Endothelial cell of umbilical vein (primary cell): Measurements from ENCODE around the gene C17orf58. TPM values are rescaled to one million over a fixed set of nuclear protein-coding genes. Genes with fewer than 3 reads are reported as not detected.

Source experiments
- BruUV-seq: library from RNA; stranded (reverse); fragments of 400-500 nt; replicated peaks from 2 replicates; lab custom pipeline; 2021; lab: Mats Ljungman, UMichigan
- CTCF ChIA-PET: fragments of 300-600, 350-600 bp; sonication (Branson Sonifier 250); formaldehyde crosslinking; loops from one replicate; lab custom pipeline; 2021; ENCODE audit warnings: antibody characterized with exemption, inconsistent platforms; lab: Charles Lee
- POLR2A ChIA-PET: fragments of 300-600, 350-600 bp; sonication (Branson Sonifier 250); formaldehyde crosslinking; loops from one replicate; lab custom pipeline; 2021; ENCODE audit warnings: antibody characterized with exemption, inconsistent platforms; lab: Charles Lee
- DNase-seq: peaks from one replicate; pipeline ENCODE4 v3.0.0-alpha.2; 2011; ENCODE audit warnings: low read depth, low spot score
- FAIRE-seq: peaks from 2 replicates; lab custom pipeline; 2011; peaks lifted over from hg19 to GRCh38; lab: Jason Lieb, UNC
- H2AFZ ChIP-seq: 2 replicates; pipeline ENCODE4 v1.6.0; 2012; ENCODE audit warnings: low read depth, low read length, control low read depth, inconsistent platforms
- H3K27ac ChIP-seq: 2 replicates; pipeline ENCODE4 v1.5.1; 2011; ENCODE audit warnings: low read depth, mild to moderate bottlenecking, control low read depth, low read length, moderate library complexity; ENCODE audit not compliant: insufficient read depth
- H3K27me3 ChIP-seq, 2 experiments: 2 replicates each; pipeline versions ENCODE4 v1.6.0 to v1.6.1; 2011; ENCODE audit warnings: low read length in 2 of 2, mixed read lengths in 1 of 2; ENCODE audit not compliant: control insufficient read depth in 2 of 2, insufficient read depth in 2 of 2
- H3K36me3 ChIP-seq, 2 experiments: 2 replicates in 1 of 2; 3 replicates in 1 of 2; pipeline ENCODE4 v1.5.1; 2011; ENCODE audit warnings: low read length in 2 of 2, mild to moderate bottlenecking in 1 of 2, moderate library complexity in 1 of 2; ENCODE audit not compliant: control insufficient read depth in 2 of 2, insufficient read depth in 2 of 2; ENCODE audit errors: extremely low read depth in 1 of 2
- H3K4me1 ChIP-seq: 3 replicates; pipeline ENCODE4 v1.5.1; 2011; ENCODE audit warnings: mild to moderate bottlenecking, low read length; ENCODE audit not compliant: control insufficient read depth, insufficient read depth; ENCODE audit errors: extremely low read depth
- H3K4me2 ChIP-seq: 2 replicates; pipeline ENCODE4 v1.6.1; 2011; ENCODE audit warnings: low read length, control low read depth, mixed read lengths; ENCODE audit not compliant: insufficient read depth
- H3K4me3 ChIP-seq, 3 experiments: fragments of 200-600 bp in 1 of 3; sonication (generic), shearing (Covaris generic) in 1 of 3; replicated peaks in 1 of 3; 2 replicates each; pipeline ENCODE4 v1.5.1; 2011 to 2016; ENCODE audit warnings: control low read depth in 3 of 3, low read length in 3 of 3, mild to moderate bottlenecking in 2 of 3, inconsistent platforms in 1 of 3, low read depth in 1 of 3, moderate library complexity in 1 of 3; ENCODE audit not compliant: insufficient read depth in 1 of 3
- H3K79me2 ChIP-seq: 2 replicates; pipeline ENCODE4 v1.6.0; 2012; ENCODE audit warnings: low read length, inconsistent platforms; ENCODE audit not compliant: control insufficient read depth, insufficient read depth
- H3K9ac ChIP-seq: replicated peaks from 2 replicates; pipeline ENCODE3; 2011; ENCODE audit warnings: low read length, control low read depth; ENCODE audit not compliant: insufficient read depth; ENCODE audit errors: extremely low read depth
- H3K9me1 ChIP-seq: replicated peaks from 3 replicates; pipeline ENCODE4 v1.6.0; 2011; ENCODE audit warnings: mild to moderate bottlenecking, low read length; ENCODE audit not compliant: control insufficient read depth, insufficient read depth; ENCODE audit errors: extremely low read depth
- H3K9me3 ChIP-seq: replicated peaks from 2 replicates; pipeline ENCODE4 v1.5.1; 2012; ENCODE audit warnings: low read length, inconsistent platforms; ENCODE audit not compliant: control insufficient read depth, insufficient read depth
- H4K20me1 ChIP-seq: replicated peaks from 2 replicates; pipeline ENCODE3; 2011; ENCODE audit warnings: mild to moderate bottlenecking, low read length; ENCODE audit not compliant: control insufficient read depth, insufficient read depth; ENCODE audit errors: extremely low read depth
- EZH2 ChIP-seq: IDR thresholded peaks from 2 replicates; pipeline ENCODE4 v1.6.1; 2012; ENCODE audit warnings: borderline replicate concordance, low read depth, mild to moderate bottlenecking, moderate library complexity, low read length, inconsistent platforms; ENCODE audit not compliant: severe bottlenecking
- FOS ChIP-seq: IDR thresholded peaks from 2 replicates; pipeline ENCODE4 v1.6.1; 2011; ENCODE audit warnings: mild to moderate bottlenecking, low read length, moderate library complexity, borderline replicate concordance; ENCODE audit not compliant: insufficient read depth
- GATA2 ChIP-seq: IDR thresholded peaks from 2 replicates; pipeline ENCODE4 v1.7.0; 2011; ENCODE audit warnings: low read depth, mild to moderate bottlenecking, moderate library complexity, mixed read lengths, low read length; ENCODE audit not compliant: insufficient read length, insufficient read depth
- JUN ChIP-seq: IDR thresholded peaks from 2 replicates; pipeline ENCODE4 v1.6.1; 2011; ENCODE audit warnings: borderline replicate concordance, low read depth; ENCODE audit not compliant: insufficient read length, insufficient read depth
- MAX ChIP-seq: IDR thresholded peaks from 2 replicates; pipeline ENCODE4 v1.6.1; 2011; ENCODE audit not compliant: insufficient read depth, insufficient read length
- MYC ChIP-seq: IDR thresholded peaks from one replicate; pipeline ENCODE4 v1.6.1; 2011; ENCODE audit warnings: mild to moderate bottlenecking, low read depth, low read length
- POLR2A ChIP-seq: IDR thresholded peaks from 2 replicates; pipeline ENCODE4 v1.6.1; 2012; ENCODE audit warnings: low read depth, mild to moderate bottlenecking, control low read depth, low read length
- POLR2AphosphoS5 ChIP-seq: IDR thresholded peaks from 2 replicates; pipeline ENCODE4 v1.6.1; 2012; ENCODE audit warnings: low read depth, mild to moderate bottlenecking, control low read depth, low read length, moderate library complexity; ENCODE audit not compliant: insufficient read depth
- dilution Hi-C: fragments of 300-500 bp; cut with MboI; formaldehyde crosslinking; loops from one replicate; pipeline ENCODE4 v1.15.0; 2019; ENCODE audit warnings: low sequenced_read_pairs; ENCODE audit not compliant: extremely low pct_ligation_motif_present
- intact Hi-C: fragments of 100-400 bp; cut with micrococcal nuclease; formaldehyde crosslinking; loops from one replicate; pipeline ENCODE4 v1.10.0; 2022
- polyA plus RNA-seq, 4 experiments: library from polyadenylated mRNA; depleted of rRNA in 3 of 4; stranded (reverse) in 3 of 4; unstranded in 1 of 4; fragments of >200 nt; gene quantifications; 2 replicates each; pipeline versions ENCODE4 v1.2.1 to v1.2.3, GENCODE V29; 2011 to 2012; ENCODE audit warnings: missing spikeins in 1 of 4
- total RNA-seq: library from RNA; stranded (reverse); gene quantifications from 2 replicates; pipeline ENCODE4 v1.2.3, GENCODE V29; 2021

C17orf58 gene
- total and polyA plus RNA-seq, 2 donors (not counting 3 experiments of a cell fraction or from before 2014, with no cell fraction given) = 24.5 to 35.5 TPM

GRCh38 chr17:67999291-67999911 lies 3.1 kb upstream of the C17orf58 start:
- Histone ChIP-seq H3K36me3 (no peaks in the 10 kb centered on the region), H4K20me1 (no peaks in the 10 kb centered on the region), H2AFZ (no peak overlapping the region), H3K27ac (no peak overlapping the region), H3K79me2 (no peaks in the 10 kb centered on the region), H3K9ac (no peak overlapping the region), H3K27me3 (no peaks in the 10 kb centered on the region), H3K4me2 (no peak overlapping the region), H3K9me3 (no peaks in the 10 kb centered on the region), H3K4me3 (no peak overlapping the region), H3K9me1 (no peaks in the 10 kb centered on the region), H3K4me1 (peaks cover 12% of the 10 kb centered on the region)
- FAIRE-seq (no peak), DNase-seq (no peak)
- POLR2A ChIA-PET = no interaction called here
- dilution Hi-C loops (no loop called here), intact Hi-C loops (no loop called here)
- BruUV-seq = no TSS peak
- TF ChIP-seq GATA2 = no peak
- no peak for TF ChIP-seq POLR2AphosphoS5
- no peak for TF ChIP-seq JUN
- no peak for TF ChIP-seq MAX
- no peak for TF ChIP-seq EZH2
- no peak for TF ChIP-seq POLR2A
- CTCF ChIA-PET = no interaction called here

- no peak for FAIRE-seq
- BruUV-seq = no TSS peak
- Histone ChIP-seq H3K4me1 (peaks cover 16% of the 10 kb centered on the region), H3K9me3 (no peaks in the 10 kb centered on the region), H3K79me2 (no peaks in the 10 kb centered on the region), H3K27ac (no peak overlapping the region), H3K4me2 (no peak overlapping the region), H4K20me1 (no peaks in the 10 kb centered on the region), H3K9me1 (no peaks in the 10 kb centered on the region), H3K4me3 (no peak overlapping the region), H3K9ac (no peak overlapping the region), H3K27me3 (no peaks in the 10 kb centered on the region), H2AFZ (no peak overlapping the region), H3K36me3 (no peaks in the 10 kb centered on the region)
- CTCF ChIA-PET = no interaction called here
- dilution Hi-C loops (no loop called here), intact Hi-C loops (no loop called here)
- TF ChIP-seq FOS = no peak
- no peak for TF ChIP-seq MYC
- TF ChIP-seq POLR2A = no peak
- no peak for TF ChIP-seq GATA2
- DNase-seq = no peak
- POLR2A ChIA-PET = no interaction called here
Measured at GRCh38 chr17:67998466-67998865, 2.2 kb upstream of the C17orf58 start.
